Left ventricle myocardium superior (tissue), 1 donor: Measurements from ENCODE around the gene NCOA3. TPM values are rescaled to one million over a fixed set of nuclear protein-coding genes. Genes with fewer than 3 reads are reported as not detected.

Experiments used
- ATAC-seq: fragments of 200-7000 bp; cut with Tn5 transposase; one replicate; pipeline ENCODE4 v1.9.1; 2020; ENCODE audit warnings: mild to moderate bottlenecking, moderate library complexity
- DNase-seq: peaks from one replicate; pipeline ENCODE4 v3.0.0-alpha.2; 2020
- intact Hi-C: fragments of 100-400 bp; cut with micrococcal nuclease; formaldehyde crosslinking; loops from one replicate; pipeline ENCODE4 v1.11.0; 2022
- total RNA-seq: library from RNA; stranded (reverse); fragmentation: NEBNext Ultra II Directional; extraction: Animal tissue kit (Norgen Biotek cat#: 25700); gene quantifications from one replicate; pipeline ENCODE4 v1.2.1, GENCODE V29; 2021
- donor health status: DM: no; HTN: yes; CAD: no; lungs with severe emphysema.

NCOA3 gene
- total RNA-seq, 1 donor from 2014 or later, result 23.3 TPM

DNA sequence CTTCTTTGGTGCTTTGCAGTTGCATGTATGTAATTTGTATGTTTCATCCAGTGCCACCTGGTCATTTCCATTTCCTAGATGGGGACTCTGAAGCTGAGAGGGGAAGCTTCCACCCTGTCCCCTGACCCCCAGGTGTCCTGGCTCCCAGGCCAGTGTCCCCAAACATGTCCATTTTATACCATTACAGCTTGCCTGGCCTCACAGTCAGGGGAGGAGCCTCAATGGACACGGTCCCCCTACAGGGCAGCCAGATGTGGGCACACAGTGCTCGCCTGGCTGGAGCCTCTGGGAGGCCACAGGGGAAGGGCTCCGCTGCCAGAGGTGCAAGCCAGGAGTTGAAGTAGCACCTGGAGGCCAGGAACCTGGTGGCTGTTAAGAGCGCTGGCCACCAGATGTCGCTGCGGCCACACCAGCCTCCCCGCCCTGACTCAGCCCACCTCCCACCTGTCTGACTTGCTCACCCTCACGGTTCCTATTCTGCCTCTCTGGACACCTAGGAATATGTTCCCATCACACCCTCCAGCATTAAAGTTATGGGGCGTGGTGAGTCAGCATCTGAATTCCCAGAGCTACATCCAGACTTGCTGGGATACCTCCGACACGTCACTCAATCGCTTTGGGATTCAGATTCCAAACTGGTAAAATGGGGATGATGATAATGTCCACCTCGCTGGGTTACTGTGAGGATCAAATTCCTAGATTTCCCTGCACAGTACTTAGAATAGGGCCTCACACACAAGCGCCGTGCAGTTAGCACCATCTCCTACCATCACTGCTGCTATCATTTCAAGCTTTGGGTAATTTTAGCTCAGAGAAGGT, 176.2 kb downstream of the NCOA3 start:
- DNase-seq, result peak; percentile 64
- intact Hi-C loops, result no loop called here
- ATAC-seq, result peak; percentile 34

- DNase-seq (no peak), ATAC-seq (no peak)
- intact Hi-C loops, result no loop called here
Observed at GRCh38 chr20:47678536-47678935, 176.8 kb downstream of the NCOA3 start.

GRCh38 chr20:47679462-47679861, 177.8 kb downstream of the NCOA3 start:
- DNase-seq (no peak), ATAC-seq (no peak)
- intact Hi-C loops, result no loop called here

DNA sequence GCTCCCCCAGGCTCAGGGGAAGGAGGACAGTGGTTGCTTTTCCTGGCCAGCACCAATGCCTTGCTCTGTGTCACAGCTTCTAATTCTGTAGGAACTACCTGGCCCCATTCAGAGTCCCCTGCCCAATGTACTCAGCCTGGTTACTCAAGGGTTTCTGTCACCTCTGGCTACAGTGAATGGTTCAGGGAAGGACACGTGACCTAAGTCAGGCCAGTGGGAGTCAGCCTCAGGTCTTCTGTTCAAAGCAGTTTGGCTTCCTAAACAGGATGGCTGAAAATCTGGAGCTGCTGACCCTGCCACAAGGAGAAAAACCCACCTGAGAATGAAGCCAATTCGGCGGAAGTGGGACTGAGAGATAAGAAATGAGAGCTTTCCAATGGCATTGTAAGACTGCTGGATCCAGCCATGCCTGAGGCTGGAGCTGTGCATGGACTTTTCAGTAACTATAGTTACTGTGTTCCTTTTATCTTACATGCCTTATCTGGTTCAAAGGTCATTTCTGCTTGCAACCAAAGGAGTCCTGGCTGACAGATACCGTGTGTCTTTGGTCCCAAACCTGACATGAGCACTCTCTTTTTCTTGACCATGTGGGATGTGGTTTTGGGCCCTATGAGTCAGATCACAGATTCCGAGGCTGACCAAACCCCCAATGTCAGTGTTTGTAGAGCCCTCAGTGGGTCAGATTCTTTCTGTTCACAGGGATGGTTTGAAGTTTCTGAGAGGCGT, 179.3 kb downstream of the NCOA3 start:
- intact Hi-C loops, result no loop called here
- no peak for ATAC-seq
- no peak for DNase-seq

GRCh38 chr20:47682028-47682783, 180.5 kb downstream of the NCOA3 start:
- ATAC-seq, result peak; percentile 90
- peak; percentile 85 for DNase-seq
- intact Hi-C loops, result no loop called here

GRCh38 chr20:47682916-47683315, 181.2 kb downstream of the NCOA3 start:
- no peak for ATAC-seq
- DNase-seq, result no peak
- intact Hi-C loops, result no loop called here

- intact Hi-C loops, result no loop called here
- ATAC-seq, result no peak
Observed at GRCh38 chr20:47684306-47685080, 182.8 kb downstream of the NCOA3 start.

GRCh38 chr20:47686545-47686944, 184.9 kb downstream of the NCOA3 start:
- intact Hi-C loops, result no loop called here
- DNase-seq (no peak), ATAC-seq (no peak)

More at GRCh38 chr20:47684306-47685080, 182.8 kb downstream of the NCOA3 start:
- DNase-seq, result no peak

GRCh38 chr20:47687095-47687987, 185.7 kb downstream of the NCOA3 start:
- DNase-seq, result no peak
- ATAC-seq, result no peak
- intact Hi-C loops, result no loop called here

DNA sequence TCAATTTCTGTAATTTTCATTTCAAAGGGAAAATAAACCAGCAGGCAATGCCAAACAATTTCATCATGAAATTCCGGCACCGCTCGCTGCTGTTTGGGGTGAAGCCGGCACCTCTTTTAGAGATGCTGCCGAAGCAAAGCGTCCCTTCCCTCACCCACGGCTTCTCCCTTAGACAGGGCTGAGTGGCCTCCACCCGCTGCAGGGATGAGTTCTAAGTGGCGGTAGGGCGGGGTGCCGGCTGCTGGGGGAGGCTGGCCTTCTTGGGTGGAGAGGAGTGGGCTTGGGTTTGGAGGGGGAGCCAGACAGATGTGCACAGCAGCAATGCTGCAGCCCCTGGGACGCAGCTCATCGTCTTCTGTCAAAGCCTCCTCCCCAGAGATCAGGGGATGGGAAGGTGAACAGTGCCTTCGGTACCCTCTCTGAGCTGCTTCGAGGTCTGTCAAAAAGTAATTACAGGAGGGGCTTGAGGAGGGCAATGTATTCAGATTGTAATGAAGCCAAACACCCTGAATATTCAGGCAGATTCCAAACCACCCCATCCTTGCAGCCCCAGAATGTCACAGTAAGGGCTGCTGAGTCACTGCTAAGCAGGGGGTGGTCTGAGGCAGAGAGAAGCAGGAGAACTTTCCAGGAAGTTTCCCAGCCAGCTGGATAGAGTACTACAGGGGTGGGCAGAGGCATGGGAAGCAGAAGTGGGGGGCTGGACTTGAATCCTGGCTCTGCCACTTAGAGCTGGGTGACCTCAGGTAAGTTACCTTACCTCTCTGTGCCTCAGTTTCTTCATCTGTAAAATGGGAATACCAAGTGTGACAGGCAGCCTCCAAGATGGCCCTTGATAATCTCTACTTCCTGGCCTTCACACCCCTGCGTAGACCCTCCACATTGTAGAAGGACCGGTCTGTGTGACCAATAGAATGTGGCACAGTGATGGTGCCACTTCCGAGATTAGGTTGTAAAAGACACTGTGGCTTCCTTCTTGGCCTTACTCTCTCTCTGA, 187.0 kb downstream of the NCOA3 start:
- DNase-seq (no peak), ATAC-seq (no peak)
- intact Hi-C loops, result no loop called here

- no peak for ATAC-seq
- no peak for DNase-seq
- intact Hi-C loops, result no loop called here
Observed at GRCh38 chr20:47689731-47690130, 188.0 kb downstream of the NCOA3 start.

DNA sequence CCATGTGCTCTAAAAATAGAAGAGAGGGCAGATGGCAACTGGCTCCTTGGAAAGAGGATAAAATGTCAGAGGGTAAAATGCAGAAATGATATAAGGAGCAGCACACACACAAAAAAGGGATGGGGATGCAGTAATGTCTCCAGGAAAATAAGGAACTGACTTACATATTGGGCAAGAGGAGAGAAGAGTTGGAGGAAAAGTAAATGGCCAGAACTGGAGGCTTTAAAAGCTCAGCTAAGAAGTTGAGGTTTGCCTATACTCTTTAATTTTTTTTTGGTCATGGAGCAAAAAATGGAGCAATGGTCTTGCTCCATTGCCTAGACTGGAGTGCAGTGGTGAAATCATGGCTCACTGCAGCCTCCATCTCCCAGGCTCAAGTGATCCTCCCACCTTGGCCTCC, 189.9 kb downstream of the NCOA3 start:
- intact Hi-C loops, result no loop called here
- DNase-seq, result no peak
- no peak for ATAC-seq

DNA sequence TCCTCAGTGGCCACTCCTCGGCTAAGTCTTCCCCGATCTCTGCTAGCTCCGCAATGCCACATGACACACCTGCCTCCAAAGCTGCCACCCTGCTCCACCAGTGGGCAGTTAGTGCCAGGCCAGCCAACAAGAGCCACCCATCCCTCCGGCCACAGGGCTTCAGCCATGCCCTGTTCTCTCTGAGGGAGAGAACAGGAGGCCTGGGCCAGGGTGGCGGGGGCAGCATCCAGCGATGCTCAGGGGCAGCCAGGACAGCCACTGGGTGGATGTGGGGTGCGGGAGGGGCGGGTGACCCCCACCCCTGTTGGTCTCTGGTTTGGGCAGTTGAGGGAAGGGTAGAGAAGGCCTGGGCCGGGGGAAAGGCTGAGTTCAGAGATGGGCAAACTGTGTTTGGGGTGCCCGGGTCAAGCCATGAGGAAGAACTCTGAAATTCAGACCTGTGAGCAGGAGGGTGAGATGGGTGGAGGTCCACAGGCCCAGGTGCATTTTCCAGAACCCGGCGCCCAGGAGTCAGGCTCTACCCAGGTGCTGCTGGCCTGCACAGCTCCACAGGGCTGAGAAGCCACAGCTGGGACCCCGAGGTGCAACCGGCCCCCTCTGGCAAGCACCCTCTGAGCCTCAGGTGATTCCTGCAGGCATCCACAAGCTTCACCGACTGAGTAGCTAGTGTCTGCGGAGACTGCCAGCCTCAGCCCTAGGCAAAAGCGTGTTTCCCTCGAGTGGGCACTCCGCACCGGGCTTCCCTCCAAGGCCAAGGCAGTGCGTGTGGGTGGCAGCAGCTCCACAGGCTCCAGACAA, 192.5 kb downstream of the NCOA3 start:
- no peak for ATAC-seq
- intact Hi-C loops, result no loop called here

DNA sequence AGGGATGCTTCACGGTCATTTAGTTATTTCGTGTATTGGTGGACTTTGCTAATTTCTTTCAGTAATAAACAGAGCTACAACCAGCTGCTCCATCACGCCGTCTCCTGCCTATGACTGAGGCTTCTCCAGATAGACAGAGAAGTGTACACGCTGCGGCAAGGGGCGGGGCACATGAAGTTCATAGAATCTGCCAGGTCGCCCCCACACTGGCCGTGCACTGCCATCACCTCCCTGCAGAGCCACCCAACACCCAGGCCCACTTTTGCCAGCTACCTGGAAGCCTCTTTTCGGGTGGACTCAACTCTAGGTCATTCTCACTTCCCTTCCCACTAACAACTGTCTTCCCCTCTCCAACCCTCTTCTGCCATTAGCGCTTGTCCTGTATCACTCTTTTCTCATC, 195.2 kb downstream of the NCOA3 start:
- DNase-seq, result no peak
- intact Hi-C loops, result no loop called here

More for the DNA sequence above, 192.5 kb downstream of the NCOA3 start:
- DNase-seq, result no peak

GRCh38 chr20:47698142-47698541, 196.5 kb downstream of the NCOA3 start:
- no peak for DNase-seq
- no peak for ATAC-seq
- intact Hi-C loops, result no loop called here

More for the DNA sequence above, 195.2 kb downstream of the NCOA3 start:
- ATAC-seq, result no peak

DNA sequence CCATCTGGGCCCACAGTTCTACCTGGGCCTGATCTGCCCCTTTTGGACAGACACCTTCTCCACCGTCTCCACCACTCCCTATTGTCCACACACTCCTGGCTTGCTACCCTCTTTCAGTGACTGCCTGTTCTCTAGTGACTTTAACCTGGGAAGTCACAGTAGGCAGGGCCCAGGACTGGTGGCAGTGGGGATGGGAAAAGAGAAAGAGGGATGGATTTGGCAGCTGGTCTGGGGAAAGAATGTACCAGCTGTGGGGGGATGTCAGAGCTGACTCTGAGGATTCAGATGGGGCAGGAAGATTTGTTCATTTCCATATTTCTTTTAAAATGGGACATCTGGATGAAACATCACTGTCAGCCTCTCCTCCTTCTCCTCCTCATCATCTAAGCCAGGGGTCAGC, 198.1 kb downstream of the NCOA3 start:
- no peak for ATAC-seq
- intact Hi-C loops, result no loop called here
- DNase-seq, result no peak
